Smooth muscle cell (in vitro differentiated cells): ENCODE data around the gene VPS18. TPM values are rescaled to one million over a fixed set of nuclear protein-coding genes. Genes with fewer than 3 reads are reported as not detected.

Source experiments
- DNase-seq: peaks from one replicate; lab custom pipeline; 2025; ENCODE audit not compliant: unreplicated experiment; lab: John Stamatoyannopoulos, UW
- H2AFZ ChIP-seq: fragments of 200-600 bp; sonication (generic); 2 replicates; pipeline ENCODE4 v1.6.0; 2016; ENCODE audit warnings: antibody characterized with exemption, low read depth, mild to moderate bottlenecking
- H3F3A ChIP-seq: fragments of 200-600 bp; sonication (generic); 2 replicates; pipeline ENCODE4 v1.6.0; 2017; ENCODE audit warnings: antibody characterized with exemption, low read depth
- H3K27ac ChIP-seq: fragments of 200-600 bp; sonication (generic); 2 replicates; pipeline ENCODE4 v1.5.1; 2016; ENCODE audit warnings: low read depth, mild to moderate bottlenecking
- H3K27me3 ChIP-seq: fragments of 200-600 bp; sonication (generic); 2 replicates; pipeline ENCODE4 v1.6.1; 2016; ENCODE audit warnings: low read depth, mild to moderate bottlenecking
- H3K36me3 ChIP-seq: fragments of 200-600 bp; sonication (generic); 2 replicates; pipeline ENCODE4 v1.5.1; 2016; ENCODE audit warnings: low read depth
- H3K4me1 ChIP-seq: fragments of 200-600 bp; sonication (generic); 2 replicates; pipeline ENCODE4 v1.5.1; 2016; ENCODE audit warnings: low read depth
- H3K4me2 ChIP-seq: fragments of 200-600 bp; sonication (generic); 2 replicates; pipeline ENCODE4 v1.6.0; 2016; ENCODE audit warnings: mild to moderate bottlenecking
- H3K4me3 ChIP-seq: fragments of 200-600 bp; sonication (generic); 2 replicates; pipeline ENCODE4 v1.5.1; 2016; ENCODE audit warnings: mild to moderate bottlenecking
- H3K79me2 ChIP-seq: fragments of 200-600 bp; sonication (generic); 2 replicates; pipeline ENCODE4 v1.6.0; 2016; ENCODE audit warnings: low read depth, mild to moderate bottlenecking
- H3K9ac ChIP-seq: fragments of 200-600 bp; sonication (generic); 2 replicates; pipeline ENCODE4 v1.6.0; 2016; ENCODE audit warnings: low read depth
- H3K9me3 ChIP-seq: fragments of 200-600 bp; sonication (generic); replicated peaks from 2 replicates; pipeline ENCODE4 v1.5.1; 2016; ENCODE audit warnings: low read depth
- H4K20me1 ChIP-seq: fragments of 200-600 bp; sonication (generic); 2 replicates; pipeline ENCODE4 v1.6.0; 2016; ENCODE audit warnings: low read depth
- WGBS: methylation state at CpG from one replicate; pipeline ENCODE4 v1.1.7; 2016; ENCODE audit warnings: low lambda C conversion rate; 5-methylcytosine and 5-hydroxymethylcytosine counted together
- polyA plus RNA-seq: library from polyadenylated mRNA; unstranded; fragments of >200 nt; fragmentation: Nextera tagmentation; extraction: Ambion mirVana; gene quantifications from 2 replicates; pipeline ENCODE4 v1.2.1, GENCODE V29; 2016
- total RNA-seq: library from RNA; depleted of rRNA; stranded (reverse); fragments of >200 nt; gene quantifications from 2 replicates; pipeline ENCODE4 v1.2.3, GENCODE V29; 2014
- TF ChIP-seq, protein P1 (sequence below): fragments of 200-600 bp; sonication (generic); IDR thresholded peaks from 2 replicates; pipeline ENCODE4 v1.5.1; 2017; ENCODE audit warnings: borderline replicate concordance, mild to moderate bottlenecking, antibody characterized with exemption; ENCODE audit not compliant: insufficient read depth, poor library complexity, severe bottlenecking

Gene VPS18
- total and polyA plus RNA-seq, 2 experiments from 2014 or later, result 14.2 to 17.2 TPM

DNA sequence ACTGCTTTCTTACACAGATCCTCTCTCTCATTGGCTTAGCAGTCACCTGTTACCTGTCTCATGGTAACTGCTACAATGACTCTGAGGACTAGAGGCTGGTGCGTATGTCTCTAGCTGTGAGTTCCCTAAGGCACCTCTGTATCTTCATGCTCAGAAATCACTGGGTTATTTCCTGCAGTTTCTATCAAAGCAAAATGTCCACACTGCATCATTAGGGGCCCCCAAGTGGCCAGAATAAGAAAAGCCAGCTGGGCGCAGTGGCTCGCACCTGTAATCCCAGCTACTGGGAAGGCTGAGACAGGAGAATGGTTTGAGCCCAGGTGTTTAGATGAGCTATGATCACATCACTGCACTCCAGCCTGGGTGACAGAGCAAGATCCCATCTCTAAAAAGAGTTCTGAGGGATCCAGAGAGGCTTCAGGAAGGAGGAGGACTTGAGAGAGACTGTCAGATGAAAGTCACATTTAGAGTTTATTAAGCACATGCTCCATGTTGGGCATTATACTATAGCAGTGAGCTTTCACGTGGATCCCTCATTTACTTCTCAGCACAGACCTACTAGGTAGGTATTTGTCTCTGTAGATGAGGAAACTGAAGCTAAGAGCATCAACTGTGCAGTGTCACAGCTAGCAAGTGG is 2.3 kb upstream of the VPS18 start:
- TF ChIP-seq, protein P1, sequence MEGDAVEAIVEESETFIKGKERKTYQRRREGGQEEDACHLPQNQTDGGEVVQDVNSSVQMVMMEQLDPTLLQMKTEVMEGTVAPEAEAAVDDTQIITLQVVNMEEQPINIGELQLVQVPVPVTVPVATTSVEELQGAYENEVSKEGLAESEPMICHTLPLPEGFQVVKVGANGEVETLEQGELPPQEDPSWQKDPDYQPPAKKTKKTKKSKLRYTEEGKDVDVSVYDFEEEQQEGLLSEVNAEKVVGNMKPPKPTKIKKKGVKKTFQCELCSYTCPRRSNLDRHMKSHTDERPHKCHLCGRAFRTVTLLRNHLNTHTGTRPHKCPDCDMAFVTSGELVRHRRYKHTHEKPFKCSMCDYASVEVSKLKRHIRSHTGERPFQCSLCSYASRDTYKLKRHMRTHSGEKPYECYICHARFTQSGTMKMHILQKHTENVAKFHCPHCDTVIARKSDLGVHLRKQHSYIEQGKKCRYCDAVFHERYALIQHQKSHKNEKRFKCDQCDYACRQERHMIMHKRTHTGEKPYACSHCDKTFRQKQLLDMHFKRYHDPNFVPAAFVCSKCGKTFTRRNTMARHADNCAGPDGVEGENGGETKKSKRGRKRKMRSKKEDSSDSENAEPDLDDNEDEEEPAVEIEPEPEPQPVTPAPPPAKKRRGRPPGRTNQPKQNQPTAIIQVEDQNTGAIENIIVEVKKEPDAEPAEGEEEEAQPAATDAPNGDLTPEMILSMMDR, result peak; percentile 52
- Histone ChIP-seq H3K4me2 (no peak overlapping the region), H2AFZ (no peak overlapping the region), H3K79me2 (peaks cover 16% of the 10 kb centered on the region), H3K9ac (no peak overlapping the region), H3F3A (no peaks in the 10 kb centered on the region), H3K36me3 (no peaks in the 10 kb centered on the region), H3K9me3 (no peaks in the 10 kb centered on the region), H3K4me1 (peaks cover 7% of the 10 kb centered on the region), H3K27me3 (no peaks in the 10 kb centered on the region), H3K4me3 (no peak overlapping the region), H3K27ac (no peak overlapping the region), H4K20me1 (no peaks in the 10 kb centered on the region)
- 31% methylated on average over 4 of the region's 4 CpGs for WGBS
- DNase-seq, result no peak

DNA sequence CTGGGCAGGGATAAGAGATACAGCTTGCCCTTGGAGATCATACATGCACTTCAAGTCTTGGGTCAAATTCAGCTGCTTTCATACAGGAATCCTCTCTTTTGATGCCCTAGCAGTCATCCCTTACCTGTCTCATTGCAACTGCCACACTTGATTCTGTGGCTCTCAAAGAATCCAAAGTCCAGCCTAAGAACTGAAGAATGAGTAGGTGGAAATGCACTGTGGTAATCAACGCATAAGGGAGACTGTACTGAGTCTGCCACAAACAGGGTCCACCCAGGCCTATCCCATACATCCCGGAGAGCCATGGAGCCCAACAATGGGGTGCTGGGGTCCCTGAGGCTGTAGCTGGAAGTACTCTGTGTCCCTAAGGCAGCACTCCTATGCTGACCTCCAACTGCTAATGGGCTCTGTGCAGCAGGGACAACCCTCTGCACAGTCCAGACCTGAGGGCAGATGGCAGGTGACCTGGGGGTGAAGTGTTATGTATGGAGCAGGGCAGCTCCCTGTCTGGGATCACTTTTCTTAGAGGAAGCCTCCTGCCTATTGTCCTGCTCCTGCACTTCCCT is 1.7 kb upstream of the VPS18 start:
- H3K27me3 ChIP-seq, result no peaks in the 10 kb centered on the region
- DNase-seq, result no peak
- H2AFZ ChIP-seq, result no peak overlapping the region
- H3F3A ChIP-seq, result no peaks in the 10 kb centered on the region
- peaks cover 5% of the 10 kb centered on the region for H3K36me3 ChIP-seq
- no peak overlapping the region for H3K9ac ChIP-seq
- H3K79me2 ChIP-seq, result peaks cover 21% of the 10 kb centered on the region
- no peak overlapping the region for H3K4me3 ChIP-seq
- no peak overlapping the region for H3K27ac ChIP-seq
- H4K20me1 ChIP-seq, result no peaks in the 10 kb centered on the region
- WGBS, result 95% methylated on average over 2 of the region's 2 CpGs
- H3K4me2 ChIP-seq, result no peak overlapping the region
- H3K9me3 ChIP-seq, result no peaks in the 10 kb centered on the region
- H3K4me1 ChIP-seq, result peaks cover 7% of the 10 kb centered on the region
- TF ChIP-seq, protein P1, result no peak

DNA sequence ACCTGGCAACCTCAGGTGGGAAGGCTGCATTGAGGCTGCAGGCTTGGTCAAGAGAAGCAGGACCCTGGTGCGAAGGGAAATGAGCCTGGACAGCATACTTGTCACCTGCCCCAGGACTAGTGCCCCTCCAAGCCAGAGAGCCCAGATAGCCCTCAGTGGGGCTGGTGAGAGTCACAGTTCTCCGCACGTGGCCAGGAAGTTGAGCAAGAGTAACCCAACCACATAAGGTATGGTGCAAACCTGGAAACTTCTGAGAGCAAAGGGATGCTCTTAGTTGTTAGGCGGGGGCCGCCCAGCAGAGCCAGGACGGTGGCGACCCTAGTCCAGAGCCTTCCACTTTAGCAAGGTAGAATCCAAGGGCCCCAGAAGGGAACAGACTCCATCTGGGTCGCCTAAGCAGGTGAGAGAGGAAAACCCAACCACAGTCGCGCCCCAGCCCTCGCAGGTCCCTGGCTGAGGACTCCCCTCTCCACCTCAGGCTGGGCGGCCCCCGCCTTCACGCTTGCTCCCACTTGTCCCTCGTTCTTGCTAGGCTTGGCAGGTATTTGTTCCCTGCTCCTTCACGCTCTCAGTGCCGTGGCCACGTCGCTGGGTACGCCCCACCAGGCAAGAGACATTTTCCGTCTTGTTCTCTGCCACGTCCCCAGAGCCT is 1.1 kb upstream of the VPS18 start:
- TF ChIP-seq, protein P1, result no peak
- no peaks in the 10 kb centered on the region for H3K27me3 ChIP-seq
- H2AFZ ChIP-seq, result peak overlapping the region; percentile 99
- no peak overlapping the region for H3K27ac ChIP-seq
- H4K20me1 ChIP-seq, result no peaks in the 10 kb centered on the region
- H3K4me3 ChIP-seq, result no peak overlapping the region
- no peaks in the 10 kb centered on the region for H3K9me3 ChIP-seq
- H3K4me1 ChIP-seq, result peaks cover 7% of the 10 kb centered on the region
- peaks cover 5% of the 10 kb centered on the region for H3K36me3 ChIP-seq
- peaks cover 21% of the 10 kb centered on the region for H3K79me2 ChIP-seq
- no peaks in the 10 kb centered on the region for H3F3A ChIP-seq
- H3K9ac ChIP-seq, result no peak overlapping the region
- no peak for DNase-seq
- peak overlapping the region; percentile 90 for H3K4me2 ChIP-seq
- 91% methylated on average over 22 of the region's 22 CpGs for WGBS
